HFF-Myc (cell line): ENCODE results near the gene SYT10.

ENCODE experiments used
- DNase-seq: peaks from one replicate; pipeline ENCODE4 v3.0.0-alpha.2; 2011; ENCODE audit warnings: low read depth; ENCODE audit errors: extremely low read depth
- H3K4me3 ChIP-seq: replicated peaks from 2 replicates; pipeline ENCODE4 v1.5.1; 2011; ENCODE audit warnings: low read depth, mild to moderate bottlenecking, control low read depth, low read length
- TF ChIP-seq, protein P1 (sequence below): IDR thresholded peaks from 2 replicates; pipeline ENCODE4 v1.5.1; 2012; ENCODE audit warnings: mild to moderate bottlenecking, low read depth, low read length, control low read depth; ENCODE audit errors: missing control alignments

The SYT10 gene

DNA sequence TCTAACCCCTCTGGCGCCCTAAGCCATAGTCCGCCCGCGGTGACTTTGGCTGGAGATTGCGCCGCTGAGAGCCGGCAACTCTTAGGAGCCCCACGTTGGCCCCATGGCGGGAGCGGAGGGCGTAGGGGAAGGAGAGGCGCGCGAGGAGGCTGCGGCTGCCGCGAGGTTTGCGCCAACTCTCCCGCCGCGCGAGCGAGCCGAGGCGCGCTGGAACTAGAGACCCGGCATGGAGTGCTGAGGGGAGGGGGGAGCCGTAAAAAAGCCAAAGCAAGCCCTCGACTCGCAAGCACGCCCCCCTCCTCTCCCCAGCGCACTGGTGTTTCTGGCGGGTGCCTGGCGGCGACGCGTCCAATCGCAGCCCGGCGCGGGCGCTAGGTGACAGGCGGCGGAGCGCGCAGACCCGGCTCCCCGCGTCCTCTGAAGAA lies at the start of gene SYT10:
Gene SYT10, minus strand, starts transcription at position 233 of the 425 bp plus-strand sequence. CDS start 297 bp downstream, outside the sequence.
- peak within 1 kb of the TSS; percentile 38 for H3K4me3 ChIP-seq
- DNase-seq: no peak
- TF ChIP-seq, protein P1, sequence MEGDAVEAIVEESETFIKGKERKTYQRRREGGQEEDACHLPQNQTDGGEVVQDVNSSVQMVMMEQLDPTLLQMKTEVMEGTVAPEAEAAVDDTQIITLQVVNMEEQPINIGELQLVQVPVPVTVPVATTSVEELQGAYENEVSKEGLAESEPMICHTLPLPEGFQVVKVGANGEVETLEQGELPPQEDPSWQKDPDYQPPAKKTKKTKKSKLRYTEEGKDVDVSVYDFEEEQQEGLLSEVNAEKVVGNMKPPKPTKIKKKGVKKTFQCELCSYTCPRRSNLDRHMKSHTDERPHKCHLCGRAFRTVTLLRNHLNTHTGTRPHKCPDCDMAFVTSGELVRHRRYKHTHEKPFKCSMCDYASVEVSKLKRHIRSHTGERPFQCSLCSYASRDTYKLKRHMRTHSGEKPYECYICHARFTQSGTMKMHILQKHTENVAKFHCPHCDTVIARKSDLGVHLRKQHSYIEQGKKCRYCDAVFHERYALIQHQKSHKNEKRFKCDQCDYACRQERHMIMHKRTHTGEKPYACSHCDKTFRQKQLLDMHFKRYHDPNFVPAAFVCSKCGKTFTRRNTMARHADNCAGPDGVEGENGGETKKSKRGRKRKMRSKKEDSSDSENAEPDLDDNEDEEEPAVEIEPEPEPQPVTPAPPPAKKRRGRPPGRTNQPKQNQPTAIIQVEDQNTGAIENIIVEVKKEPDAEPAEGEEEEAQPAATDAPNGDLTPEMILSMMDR: no peak

DNA sequence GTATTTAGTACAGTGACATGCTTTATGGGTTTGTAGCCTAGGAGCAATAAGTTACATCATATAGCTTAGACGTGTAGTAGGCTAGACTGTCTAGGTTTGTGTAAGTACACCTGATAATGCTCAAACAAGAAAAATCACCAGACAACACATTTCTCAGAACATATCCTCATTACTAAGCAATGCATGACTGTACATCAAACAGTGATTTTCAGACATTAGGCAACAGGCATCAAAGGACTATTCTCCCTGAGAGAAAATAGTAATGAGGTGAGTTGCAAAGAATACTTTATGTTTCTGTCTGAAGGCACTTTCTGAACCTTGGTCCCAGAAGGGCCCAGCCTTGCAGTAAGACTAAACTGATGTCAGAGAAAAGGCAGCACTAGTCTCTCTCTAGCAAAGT lies 48.4 kb upstream of the SYT10 start:
- DNase-seq: no peak
- H3K4me3 ChIP-seq: no peak overlapping the region
- TF ChIP-seq, protein P1: no peak

GRCh38 chr12:33486058-33486457 lies 46.4 kb upstream of the SYT10 start:
- H3K4me3 ChIP-seq: no peak overlapping the region
- TF ChIP-seq, protein P1: no peak
- DNase-seq: no peak

- TF ChIP-seq, protein P1: no peak
- no peak for DNase-seq
- H3K4me3 ChIP-seq: no peak overlapping the region
These were observed 44.5 kb upstream of the SYT10 start for GRCh38 chr12:33484161-33484560.

DNA sequence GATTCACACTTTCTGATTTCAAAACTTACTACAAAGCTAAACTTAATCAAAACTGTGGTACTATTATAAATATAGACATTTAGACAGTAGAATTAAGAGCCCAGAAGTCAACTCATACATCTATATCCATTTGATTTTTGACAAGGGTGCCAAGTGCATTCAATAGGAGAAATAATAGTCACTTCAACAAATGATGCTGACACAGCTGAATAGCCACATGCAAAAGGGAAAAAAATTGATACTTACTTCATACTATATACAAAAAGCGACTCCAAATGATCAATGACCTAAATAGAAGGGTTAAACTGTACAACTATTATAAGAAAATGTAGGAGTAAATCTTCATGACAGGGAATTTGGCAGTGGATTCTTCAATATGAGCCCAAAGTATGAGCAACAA lies 40.7 kb upstream of the SYT10 start:
- TF ChIP-seq, protein P1: no peak
- DNase-seq: no peak
- no peak overlapping the region for H3K4me3 ChIP-seq

DNA sequence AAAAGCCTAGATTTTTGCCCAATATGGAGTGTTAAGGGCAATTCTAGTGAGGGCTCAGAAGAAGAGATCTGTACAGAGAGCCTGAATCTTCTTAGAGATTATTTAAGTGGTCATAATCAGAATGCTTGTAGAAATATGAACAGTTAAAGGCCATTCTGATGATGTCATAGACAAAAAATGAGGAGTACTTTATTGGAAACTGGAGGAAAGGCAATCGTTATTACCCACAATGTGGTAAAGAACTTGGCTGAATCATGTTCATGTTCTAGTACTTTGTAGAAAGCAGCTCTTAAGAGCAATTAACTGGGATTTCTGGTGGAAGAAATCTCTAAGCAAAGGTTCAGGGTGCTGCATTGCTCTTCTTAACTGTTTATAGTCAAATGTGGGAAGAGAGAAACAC lies 36.4 kb upstream of the SYT10 start:
- DNase-seq: no peak
- no peak overlapping the region for H3K4me3 ChIP-seq
- TF ChIP-seq, protein P1: no peak

GRCh38 chr12:33472299-33472698 lies 32.7 kb upstream of the SYT10 start:
- no peak overlapping the region for H3K4me3 ChIP-seq
- DNase-seq: no peak
- TF ChIP-seq, protein P1: no peak
